ENCODE results near the gene FBXL7. TPM values are rescaled to one million over a fixed set of nuclear protein-coding genes. Genes with fewer than 3 reads are reported as not detected.

The FBXL7 gene
- total and polyA plus RNA-seq, 9 of the 15 experiments (the other 6 are each of a cell fraction or from before 2014, with no cell fraction given): 0.04 to 0.08 TPM; not detected in 7

DNA sequence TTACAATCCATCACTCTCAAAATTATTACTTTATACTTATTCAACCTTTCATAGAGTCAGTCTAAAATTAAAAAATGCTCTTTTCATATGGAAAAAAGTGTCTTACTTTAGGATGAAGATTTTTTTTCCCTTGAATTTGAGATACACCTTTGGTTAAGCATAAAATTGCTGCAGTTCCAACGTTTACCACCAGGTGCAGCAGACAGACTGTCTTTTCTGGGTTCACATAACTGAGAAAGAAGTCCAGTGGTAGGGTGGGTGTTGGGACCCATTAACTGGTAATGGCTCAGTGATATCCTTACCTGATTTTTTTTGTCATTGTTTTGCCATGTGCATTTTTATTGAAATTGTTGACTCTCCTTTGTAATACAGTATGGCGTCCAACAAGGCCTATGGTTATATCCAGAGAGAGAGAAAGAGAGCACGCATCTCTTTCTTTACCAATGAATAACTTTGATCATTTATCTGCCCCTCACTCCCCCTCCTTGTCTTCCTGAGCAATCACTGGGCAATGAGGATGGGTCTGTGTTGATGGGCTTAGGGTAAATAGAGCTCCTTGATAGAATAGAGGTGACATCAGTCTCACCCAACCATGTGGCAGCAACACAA lies 98.4 kb downstream of the FBXL7 start:
- no peaks in the 10 kb centered on the region for H3K4me1 ChIP-seq (replicated peaks in 1 of 2; ENCODE audit: control insufficient read depth in 2 of 2, insufficient read depth in 2 of 2, low read length in 2 of 2)
- no peaks in the 10 kb centered on the region for H3K79me2 ChIP-seq (ENCODE audit: control insufficient read depth, insufficient read depth, low read length)
- DNase-seq (ENCODE audit: extremely low read depth in 1 of 4, low spot score in 3 of 4) (peak; percentile 9 to 39 (median 19)), ATAC-seq (no peak), FAIRE-seq (peak; percentile 71)
- TF ChIP-seq NCOR1 (IDR thresholded peaks at IDR 0.05) (no peak), NFIC (IDR thresholded peaks at IDR 0.05) (no peak), HDGF (IDR thresholded peaks at IDR 0.05) (no peak), MCM2 (IDR thresholded peaks at IDR 0.05; ENCODE audit: low read depth) (no peak), ILF3 (IDR thresholded peaks at IDR 0.05; ENCODE audit: borderline replicate concordance) (no peak), CHD4 (IDR thresholded peaks at IDR 0.05; ENCODE audit: insufficient read depth, insufficient replicate concordance, low read depth, low read length, poor library complexity, severe bottlenecking) (no peak), ETV6 (IDR thresholded peaks at IDR 0.05; ENCODE audit: borderline replicate concordance in 1 of 2, low read depth in 2 of 2, low read length in 1 of 2) (no peak), ETV6 (CRISPR knock-in tag; IDR thresholded peaks at IDR 0.05; ENCODE audit: borderline replicate concordance) (no peak), ARNT (IDR thresholded peaks at IDR 0.05) (no peak), RAD21 (CRISPR knock-in tag; conservative IDR thresholded peaks at IDR 0.05 in 1 of 2, IDR thresholded peaks at IDR 0.05 in 1 of 2) (peak in 1 of 2 experiments; percentile 22; a peak in 1 of 4 replicates), PML (IDR thresholded peaks at IDR 0.05; ENCODE audit: low read length) (no peak)
- TF ChIP-seq, protein P1, sequence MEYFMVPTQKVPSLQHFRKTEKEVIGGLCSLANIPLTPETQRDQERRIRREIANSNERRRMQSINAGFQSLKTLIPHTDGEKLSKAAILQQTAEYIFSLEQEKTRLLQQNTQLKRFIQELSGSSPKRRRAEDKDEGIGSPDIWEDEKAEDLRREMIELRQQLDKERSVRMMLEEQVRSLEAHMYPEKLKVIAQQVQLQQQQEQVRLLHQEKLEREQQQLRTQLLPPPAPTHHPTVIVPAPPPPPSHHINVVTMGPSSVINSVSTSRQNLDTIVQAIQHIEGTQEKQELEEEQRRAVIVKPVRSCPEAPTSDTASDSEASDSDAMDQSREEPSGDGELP (CRISPR knock-in tag; IDR thresholded peaks at IDR 0.05; ENCODE audit: borderline replicate concordance): no peak
- TF ChIP-seq, protein P2, sequence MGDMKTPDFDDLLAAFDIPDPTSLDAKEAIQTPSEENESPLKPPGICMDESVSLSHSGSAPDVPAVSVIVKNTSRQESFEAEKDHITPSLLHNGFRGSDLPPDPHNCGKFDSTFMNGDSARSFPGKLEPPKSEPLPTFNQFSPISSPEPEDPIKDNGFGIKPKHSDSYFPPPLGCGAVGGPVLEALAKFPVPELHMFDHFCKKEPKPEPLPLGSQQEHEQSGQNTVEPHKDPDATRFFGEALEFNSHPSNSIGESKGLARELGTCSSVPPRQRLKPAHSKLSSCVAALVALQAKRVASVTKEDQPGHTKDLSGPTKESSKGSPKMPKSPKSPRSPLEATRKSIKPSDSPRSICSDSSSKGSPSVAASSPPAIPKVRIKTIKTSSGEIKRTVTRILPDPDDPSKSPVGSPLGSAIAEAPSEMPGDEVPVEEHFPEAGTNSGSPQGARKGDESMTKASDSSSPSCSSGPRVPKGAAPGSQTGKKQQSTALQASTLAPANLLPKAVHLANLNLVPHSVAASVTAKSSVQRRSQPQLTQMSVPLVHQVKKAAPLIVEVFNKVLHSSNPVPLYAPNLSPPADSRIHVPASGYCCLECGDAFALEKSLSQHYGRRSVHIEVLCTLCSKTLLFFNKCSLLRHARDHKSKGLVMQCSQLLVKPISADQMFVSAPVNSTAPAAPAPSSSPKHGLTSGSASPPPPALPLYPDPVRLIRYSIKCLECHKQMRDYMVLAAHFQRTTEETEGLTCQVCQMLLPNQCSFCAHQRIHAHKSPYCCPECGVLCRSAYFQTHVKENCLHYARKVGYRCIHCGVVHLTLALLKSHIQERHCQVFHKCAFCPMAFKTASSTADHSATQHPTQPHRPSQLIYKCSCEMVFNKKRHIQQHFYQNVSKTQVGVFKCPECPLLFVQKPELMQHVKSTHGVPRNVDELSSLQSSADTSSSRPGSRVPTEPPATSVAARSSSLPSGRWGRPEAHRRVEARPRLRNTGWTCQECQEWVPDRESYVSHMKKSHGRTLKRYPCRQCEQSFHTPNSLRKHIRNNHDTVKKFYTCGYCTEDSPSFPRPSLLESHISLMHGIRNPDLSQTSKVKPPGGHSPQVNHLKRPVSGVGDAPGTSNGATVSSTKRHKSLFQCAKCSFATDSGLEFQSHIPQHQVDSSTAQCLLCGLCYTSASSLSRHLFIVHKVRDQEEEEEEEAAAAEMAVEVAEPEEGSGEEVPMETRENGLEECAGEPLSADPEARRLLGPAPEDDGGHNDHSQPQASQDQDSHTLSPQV (IDR thresholded peaks at IDR 0.05): no peak
- TF ChIP-seq, protein P3, sequence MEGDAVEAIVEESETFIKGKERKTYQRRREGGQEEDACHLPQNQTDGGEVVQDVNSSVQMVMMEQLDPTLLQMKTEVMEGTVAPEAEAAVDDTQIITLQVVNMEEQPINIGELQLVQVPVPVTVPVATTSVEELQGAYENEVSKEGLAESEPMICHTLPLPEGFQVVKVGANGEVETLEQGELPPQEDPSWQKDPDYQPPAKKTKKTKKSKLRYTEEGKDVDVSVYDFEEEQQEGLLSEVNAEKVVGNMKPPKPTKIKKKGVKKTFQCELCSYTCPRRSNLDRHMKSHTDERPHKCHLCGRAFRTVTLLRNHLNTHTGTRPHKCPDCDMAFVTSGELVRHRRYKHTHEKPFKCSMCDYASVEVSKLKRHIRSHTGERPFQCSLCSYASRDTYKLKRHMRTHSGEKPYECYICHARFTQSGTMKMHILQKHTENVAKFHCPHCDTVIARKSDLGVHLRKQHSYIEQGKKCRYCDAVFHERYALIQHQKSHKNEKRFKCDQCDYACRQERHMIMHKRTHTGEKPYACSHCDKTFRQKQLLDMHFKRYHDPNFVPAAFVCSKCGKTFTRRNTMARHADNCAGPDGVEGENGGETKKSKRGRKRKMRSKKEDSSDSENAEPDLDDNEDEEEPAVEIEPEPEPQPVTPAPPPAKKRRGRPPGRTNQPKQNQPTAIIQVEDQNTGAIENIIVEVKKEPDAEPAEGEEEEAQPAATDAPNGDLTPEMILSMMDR (IDR thresholded peaks at IDR 0.05 in 2 of 3, conservative IDR thresholded peaks at IDR 0.05 in 1 of 3; ENCODE audit: insufficient read depth in 2 of 3, low read depth in 1 of 3, low read length in 3 of 3): peak in 2 of 3 experiments; percentile 49 to 57; a peak in 4 of 6 replicates
- TF ChIP-seq, protein P4, sequence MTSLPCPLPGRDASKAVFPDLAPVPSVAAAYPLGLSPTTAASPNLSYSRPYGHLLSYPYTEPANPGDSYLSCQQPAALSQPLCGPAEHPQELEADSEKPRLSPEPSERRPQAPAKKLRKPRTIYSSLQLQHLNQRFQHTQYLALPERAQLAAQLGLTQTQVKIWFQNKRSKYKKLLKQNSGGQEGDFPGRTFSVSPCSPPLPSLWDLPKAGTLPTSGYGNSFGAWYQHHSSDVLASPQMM (CRISPR knock-in tag; IDR thresholded peaks at IDR 0.05): no peak
- in situ Hi-C loops (cut with MboI): no loop called here
- intact Hi-C loops (cut with micrococcal nuclease): no loop called here
- H3K9me3 ChIP-seq (replicated peaks; ENCODE audit: control insufficient read depth, insufficient read depth, low read depth, low read length): no peaks in the 10 kb centered on the region; the same call in 1 of the 2 replicates
- no peaks in the 10 kb centered on the region for H4K20me1 ChIP-seq (replicated peaks; ENCODE audit: control insufficient read depth, insufficient read depth, low read length)
- no TSS peak for BruUV-seq (replicated peaks)
- no peak overlapping the region for H3K27ac ChIP-seq (ENCODE audit: extremely low read depth, low read depth, low read length)
- no peak overlapping the region for H2AFZ ChIP-seq (ENCODE audit: low read depth, low read length)
- POLR2A ChIA-PET: no interaction called here
- CTCF ChIA-PET (ENCODE audit: low intra/inter-chr PET ratio): no interaction called here
- H3K27me3 ChIP-seq (ENCODE audit: control insufficient read depth in 2 of 2, insufficient read depth in 2 of 2, low read length in 2 of 2): no peaks in the 10 kb centered on the region
- H3K9me1 ChIP-seq (ENCODE audit: control insufficient read depth, insufficient read depth, low read length): no peaks in the 10 kb centered on the region
- H3K4me3 ChIP-seq: no peak overlapping the region
- no peak overlapping the region for H3K4me2 ChIP-seq (ENCODE audit: insufficient read depth, low read length)
- H3K36me3 ChIP-seq (ENCODE audit: control insufficient read depth, insufficient read depth, low read length): no peaks in the 10 kb centered on the region
- no peak overlapping the region for H3K9ac ChIP-seq (ENCODE audit: insufficient read depth in 1 of 2, low read depth in 2 of 2, low read length in 2 of 2)
- WGBS (ENCODE audit: insufficient coverage, low coverage, missing lambda C conversion rate): 0% methylated on average over 2 of the region's 3 CpGs

All from K562 (cell line).